GM21619 (cell line): ENCODE measurements around the gene AQP2.

Experiments
- ATAC-seq: cut with Tn5 transposase; IDR thresholded peaks from one replicate; pipeline ENCODE4 v1.9.1; 2021; ENCODE audit not compliant: unreplicated experiment

The AQP2 gene

GRCh38 chr12:49920241-49920914 is 30.2 kb upstream of the AQP2 start:
- no peak for ATAC-seq

GRCh38 chr12:49920915-49921286 is 29.6 kb upstream of the AQP2 start:
- ATAC-seq = no peak

GRCh38 chr12:49921299-49921698 is 29.2 kb upstream of the AQP2 start:
- no peak for ATAC-seq

GRCh38 chr12:49921936-49922335 is 28.6 kb upstream of the AQP2 start:
- no peak for ATAC-seq

GRCh38 chr12:49922349-49923034 is 28.0 kb upstream of the AQP2 start:
- ATAC-seq = no peak

- no peak for ATAC-seq
Observed at GRCh38 chr12:49923035-49923644, 27.4 kb upstream of the AQP2 start.

- ATAC-seq = no peak
Observed at GRCh38 chr12:49923880-49924556, 26.5 kb upstream of the AQP2 start.

- ATAC-seq = no peak
Observed at GRCh38 chr12:49924628-49925246, 25.8 kb upstream of the AQP2 start.

GRCh38 chr12:49925433-49926204 is 24.9 kb upstream of the AQP2 start:
- no peak for ATAC-seq

- ATAC-seq = no peak
Observed at GRCh38 chr12:49928471-49928870, 22.1 kb upstream of the AQP2 start.

- ATAC-seq = no peak
Observed at GRCh38 chr12:49929581-49929980, 21.0 kb upstream of the AQP2 start.

GRCh38 chr12:49930515-49931288 is 19.8 kb upstream of the AQP2 start:
- no peak for ATAC-seq

GRCh38 chr12:49932023-49932422 is 18.5 kb upstream of the AQP2 start:
- ATAC-seq = no peak

GRCh38 chr12:49932533-49933130 is 17.9 kb upstream of the AQP2 start:
- no peak for ATAC-seq

- ATAC-seq = no peak
Observed at GRCh38 chr12:49933796-49934195, 16.7 kb upstream of the AQP2 start.

GRCh38 chr12:49934505-49934904 is 16.0 kb upstream of the AQP2 start:
- ATAC-seq = no peak

GRCh38 chr12:49936925-49937324 is 13.6 kb upstream of the AQP2 start:
- no peak for ATAC-seq

- no peak for ATAC-seq
Observed at GRCh38 chr12:49937639-49938300, 12.8 kb upstream of the AQP2 start.

- no peak for ATAC-seq
Observed at GRCh38 chr12:49939307-49939706, 11.2 kb upstream of the AQP2 start.
